ENCODE data around the gene S100P.
"Not testable (repeated sequence)": the region's sequence is repeated elsewhere in the genome, so short reads cannot be mapped to it uniquely, and the experiment has no call there.

Gene S100P

GRCh38 chr4:6693231-6694176 lies at the start of gene S100P:
Gene S100P (plus strand): TSS chr4:6693878. CDS start chr4:6693933, 55 bp downstream.
- no peak for DNase-seq

DNA sequence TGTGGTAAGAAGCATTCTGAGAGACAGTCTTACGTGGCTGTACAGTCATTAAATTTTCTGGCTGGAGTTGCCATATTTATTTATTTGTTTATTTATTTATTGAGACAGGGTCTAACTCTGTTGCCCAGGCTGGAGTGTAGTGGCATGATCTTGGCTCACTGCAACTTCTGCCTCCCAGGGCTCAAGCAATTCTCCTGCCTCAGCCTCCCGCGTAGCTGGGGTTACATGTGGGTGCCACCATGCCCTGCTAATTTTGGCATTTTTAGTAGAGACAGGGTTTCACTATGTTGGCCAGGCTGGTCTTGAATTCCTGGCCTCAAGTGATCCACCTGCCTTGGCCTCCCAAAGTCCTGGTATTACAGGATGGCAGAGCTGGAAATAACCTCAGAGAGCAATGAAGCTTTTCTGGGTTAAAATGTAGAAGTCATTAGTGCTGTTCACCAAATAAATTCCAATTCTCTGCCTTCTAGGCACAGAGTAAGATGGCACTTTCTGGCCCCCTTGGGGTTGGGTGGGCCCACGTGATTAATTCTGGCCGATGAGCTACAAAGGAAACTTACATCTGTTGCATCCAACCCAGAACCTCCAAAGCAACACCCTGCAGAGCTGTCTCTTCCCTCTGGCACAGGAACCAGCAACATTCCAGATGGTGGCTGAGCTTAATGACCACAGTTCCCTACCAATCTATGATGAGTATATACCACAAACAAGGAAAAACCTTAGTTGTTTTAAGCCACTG lies 48.7 kb upstream of the S100P start:
- no peak for DNase-seq

GRCh38 chr4:6647169-6647568 lies 46.5 kb upstream of the S100P start:
- DNase-seq = no peak

DNA sequence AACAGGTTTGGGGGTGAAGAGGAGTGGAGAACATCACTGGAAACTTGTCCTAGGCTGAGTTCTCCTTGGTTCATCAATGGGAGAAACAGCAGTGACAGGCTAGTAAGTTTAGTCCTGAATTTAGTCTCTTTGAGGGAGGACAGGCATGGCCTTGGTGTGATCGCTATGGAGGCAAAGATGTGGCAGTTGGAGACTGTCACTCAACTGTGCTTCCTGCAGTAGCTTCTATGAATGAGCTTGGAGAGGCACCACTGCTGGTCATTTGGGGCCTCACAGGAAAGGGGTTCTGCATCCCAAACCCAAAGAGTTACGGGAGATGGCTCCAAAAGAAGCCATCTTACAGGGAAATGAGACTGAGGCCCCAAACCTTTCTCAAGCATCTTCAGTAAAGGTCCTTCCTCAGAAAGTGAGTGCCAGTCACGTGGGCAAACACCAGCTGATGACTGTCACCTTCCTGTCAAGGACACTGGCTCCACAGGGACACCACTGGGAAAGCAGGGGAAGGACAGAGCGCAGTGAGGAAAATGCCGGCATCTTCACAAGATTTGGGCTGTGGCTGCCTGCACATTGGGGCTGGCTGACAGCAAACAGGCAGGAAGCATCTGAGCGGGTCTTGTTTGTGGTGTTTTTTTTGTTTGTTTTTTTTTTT lies 46.0 kb upstream of the S100P start:
- no peak for DNase-seq

DNA sequence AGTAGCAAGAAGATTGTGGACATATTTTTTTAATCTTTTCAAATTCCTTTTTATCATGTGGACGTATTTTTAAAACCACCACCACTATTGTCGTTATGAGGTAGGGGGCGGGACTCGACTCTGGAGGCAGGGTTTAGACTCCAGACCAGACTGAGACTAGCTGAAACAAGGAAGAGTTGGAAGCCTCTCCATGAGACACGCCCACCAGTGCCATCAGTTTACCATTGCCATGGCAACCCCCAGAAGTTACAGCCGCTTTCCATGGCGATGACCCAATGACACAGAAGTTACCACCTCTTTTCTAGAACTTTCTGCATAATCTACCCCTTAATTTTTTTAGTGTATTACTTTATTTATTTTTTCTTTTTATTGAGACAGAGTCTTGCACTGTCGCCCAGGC lies 44.5 kb upstream of the S100P start:
- no peak for DNase-seq

DNA sequence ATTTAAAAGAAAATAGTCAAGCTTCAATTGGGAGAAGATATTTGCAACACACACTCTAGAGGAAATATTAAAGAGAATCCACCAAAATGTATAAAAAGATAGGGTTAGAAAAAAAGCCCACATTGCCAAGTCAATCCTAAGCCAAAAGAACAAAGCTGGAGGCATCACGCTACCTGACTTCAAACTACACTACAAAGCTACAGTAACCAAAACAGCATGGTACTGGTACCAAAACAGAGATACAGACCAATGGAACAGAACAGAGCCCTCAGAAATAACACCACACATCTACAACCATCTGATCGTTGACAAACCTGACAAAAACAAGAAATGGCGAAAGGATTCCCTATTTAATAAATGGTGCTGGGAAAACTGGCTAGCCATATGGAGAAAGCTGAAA lies 39.5 kb upstream of the S100P start:
- not testable (repeated sequence) for DNase-seq

DNA sequence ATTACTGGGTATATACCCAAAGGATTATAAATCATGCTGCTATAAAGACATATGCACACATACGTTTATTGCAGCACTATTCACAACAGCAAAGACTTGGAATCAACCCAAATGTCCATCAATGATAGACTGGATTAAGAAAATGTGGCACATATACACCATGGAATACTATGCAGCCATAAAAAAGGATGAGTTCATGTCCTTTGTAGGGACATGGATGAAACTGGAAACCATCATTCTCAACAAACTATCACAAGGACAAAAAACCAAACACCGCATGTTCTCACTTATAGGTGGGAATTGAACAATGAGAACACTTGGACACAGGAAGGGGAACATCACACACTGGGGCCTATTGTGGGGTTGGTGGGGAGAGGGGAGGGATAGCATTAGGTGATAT lies 38.4 kb upstream of the S100P start:
- DNase-seq = not testable (repeated sequence)

DNA sequence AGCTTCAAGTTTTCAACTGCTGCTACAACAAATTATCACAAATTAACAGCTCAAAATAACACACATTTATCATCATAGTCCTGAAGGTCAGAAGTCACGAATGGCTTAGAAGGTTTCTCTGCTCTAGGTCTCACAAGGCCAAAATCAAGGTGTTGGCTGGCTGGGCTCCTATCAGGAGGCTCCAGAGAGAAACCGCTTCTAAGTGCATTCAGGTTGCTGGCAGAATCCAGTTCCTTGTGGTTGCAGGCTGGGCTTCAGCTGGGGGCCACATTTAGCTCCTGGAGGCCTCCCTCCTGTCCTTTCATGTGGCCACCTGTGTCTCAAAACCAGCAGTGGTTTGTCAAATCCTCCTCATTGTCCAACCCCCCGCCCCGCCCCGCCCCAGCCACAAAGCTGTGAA lies 37.8 kb upstream of the S100P start:
- no peak for DNase-seq

DNA sequence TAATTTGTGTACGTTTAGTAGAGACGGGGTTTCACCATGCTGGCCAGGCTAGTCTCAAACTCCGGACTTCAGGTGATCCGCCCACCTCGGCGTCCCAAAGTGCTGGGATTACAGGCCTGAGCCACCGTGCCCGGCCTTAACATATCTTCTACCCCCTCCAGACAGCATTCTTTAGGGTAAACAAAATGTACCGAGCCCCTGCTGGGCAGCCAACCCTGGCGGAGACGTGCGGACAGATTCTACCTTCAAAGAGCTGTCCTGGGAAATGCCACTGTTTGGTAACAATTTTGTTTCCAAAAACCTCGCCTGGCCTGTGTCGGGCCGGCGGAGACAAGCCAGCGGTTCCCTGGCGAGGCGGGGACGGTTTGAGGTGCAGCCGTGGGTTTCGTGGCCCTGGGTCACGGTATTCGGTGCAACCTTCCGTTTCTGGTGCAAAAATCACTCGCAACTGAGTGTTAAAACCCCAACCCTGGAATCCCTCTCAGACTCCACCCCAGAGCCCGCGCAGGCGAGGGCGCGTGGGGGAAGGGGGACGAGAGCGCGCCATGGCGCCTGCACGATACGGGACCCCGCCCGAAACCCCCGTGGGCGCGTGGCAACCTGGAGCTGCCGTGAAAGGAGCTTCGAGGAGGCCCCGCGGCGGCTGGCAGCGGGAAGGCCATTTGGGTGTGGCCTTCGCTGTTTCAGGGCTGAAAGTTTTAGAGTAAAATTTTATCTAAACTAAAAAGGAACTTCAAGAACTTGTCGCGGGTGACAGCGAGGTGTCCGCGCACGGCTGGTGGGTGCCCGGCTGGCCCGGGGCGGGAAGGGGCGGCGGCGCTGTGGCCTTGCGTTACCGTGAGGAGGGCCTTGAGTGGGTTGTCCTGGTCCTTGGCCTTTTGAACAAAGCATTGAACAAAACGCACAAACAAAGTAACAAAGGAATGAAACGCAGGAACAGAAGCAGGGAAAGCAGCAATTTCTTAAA lies 36.2 kb upstream of the S100P start:
- no peak for DNase-seq

DNA sequence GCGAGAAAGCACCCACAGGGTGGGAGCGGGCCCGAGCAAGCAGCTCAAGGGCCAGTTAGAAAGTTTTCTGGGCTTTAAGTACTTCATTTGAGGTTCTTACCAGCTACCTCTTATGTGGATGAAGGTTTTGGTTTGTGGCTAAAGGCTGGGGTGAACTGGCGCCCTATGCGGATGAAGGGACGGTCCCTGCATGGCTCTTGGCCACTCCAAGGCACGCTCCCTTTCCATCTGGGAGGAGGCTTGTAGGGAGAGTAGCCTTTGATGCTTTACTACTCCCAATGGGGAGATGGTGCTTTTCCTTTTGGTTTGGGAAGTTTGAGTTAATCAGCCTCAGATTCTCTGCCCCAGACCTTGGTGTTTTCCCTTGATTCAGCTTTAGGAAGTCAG lies 35.5 kb upstream of the S100P start:
- DNase-seq = no peak

- no peak for DNase-seq
Observed at GRCh38 chr4:6658597-6659075, 35.0 kb upstream of the S100P start.

DNA sequence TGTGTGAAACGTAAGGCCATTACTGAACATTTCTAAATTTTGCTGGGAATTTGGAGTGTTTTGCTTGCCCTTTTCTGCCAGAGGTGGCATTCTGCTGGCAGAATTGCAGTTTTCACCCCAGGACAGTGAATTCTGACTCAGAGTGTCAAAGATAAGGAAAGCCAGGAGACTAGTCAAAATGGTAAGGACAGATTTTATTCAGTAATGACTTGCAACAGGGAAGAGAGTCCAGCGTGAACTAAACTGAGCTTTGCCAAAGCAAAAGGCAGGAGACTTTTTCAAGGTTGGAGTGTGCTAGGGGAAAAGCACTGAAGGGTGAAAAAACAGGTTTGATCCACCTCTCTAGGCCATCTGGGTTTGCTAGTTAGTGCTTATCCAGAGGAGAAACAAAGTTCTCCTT lies 33.8 kb upstream of the S100P start:
- no peak for DNase-seq

DNA sequence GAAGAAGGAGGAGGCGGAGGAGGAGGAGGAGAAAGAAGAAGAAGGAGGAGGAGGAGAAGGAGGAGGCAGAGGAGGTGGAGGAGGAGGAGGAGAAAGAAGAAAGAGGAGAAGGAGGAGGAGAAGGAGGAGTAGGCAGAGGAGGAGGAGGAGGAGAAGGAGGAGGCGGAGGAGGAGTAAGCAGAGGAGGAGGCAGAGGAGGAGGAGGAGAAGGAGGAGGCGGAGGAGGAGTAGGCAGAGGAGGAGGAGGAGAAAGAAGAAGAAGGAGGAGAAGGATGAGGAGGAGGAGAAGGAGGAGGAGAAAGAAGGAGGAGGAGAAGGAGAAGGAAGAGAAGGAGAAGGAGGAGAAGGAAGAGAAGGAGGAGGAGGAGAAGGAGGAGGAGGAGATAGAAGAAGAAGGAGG lies 33.2 kb upstream of the S100P start:
- no peak for DNase-seq

DNA sequence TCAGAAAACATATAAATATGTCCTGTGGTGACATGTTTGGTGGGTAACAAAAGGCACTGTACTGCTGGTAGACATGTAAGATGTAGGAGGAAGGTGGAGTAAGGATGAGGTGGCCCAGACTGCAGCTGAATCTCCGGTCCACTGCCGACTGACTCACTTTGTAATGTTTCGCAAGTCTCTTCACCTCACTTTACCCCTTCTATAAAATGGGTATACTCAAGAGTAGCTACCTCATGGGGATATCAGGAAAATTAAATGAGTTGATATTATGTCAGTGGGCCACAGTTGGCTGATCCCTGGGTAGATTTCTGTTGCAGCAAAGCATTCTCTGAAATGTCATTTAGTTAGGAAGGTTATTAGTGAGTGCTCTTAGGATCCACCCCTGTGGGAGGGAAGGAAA lies 31.1 kb upstream of the S100P start:
- no peak for DNase-seq

- DNase-seq = no peak
Observed at GRCh38 chr4:6663596-6664393, 29.9 kb upstream of the S100P start.

- no peak for DNase-seq
Observed at GRCh38 chr4:6665320-6665654, 28.4 kb upstream of the S100P start.

- no peak for DNase-seq
Observed at GRCh38 chr4:6668391-6668790, 25.3 kb upstream of the S100P start.

DNA sequence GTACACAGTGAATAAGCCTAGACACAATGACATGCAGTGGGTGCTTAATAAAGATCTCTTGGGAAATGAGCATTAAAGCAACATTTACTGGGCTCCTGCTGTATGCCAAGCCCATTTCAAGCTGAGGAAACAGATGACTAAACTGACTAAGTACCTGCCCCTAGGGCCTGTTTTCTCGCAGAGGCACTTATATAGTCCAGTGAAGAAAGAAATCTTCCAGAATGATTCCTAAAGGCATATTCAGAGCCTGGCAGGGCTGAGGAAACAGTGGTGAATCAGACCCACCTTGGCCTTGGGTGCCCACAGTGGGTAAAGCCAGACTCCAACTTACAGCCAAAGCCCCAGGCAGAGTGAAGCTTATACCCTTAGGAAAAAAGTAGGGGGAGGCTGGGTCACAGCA lies 22.0 kb upstream of the S100P start:
- no peak for DNase-seq

- no peak for DNase-seq
Observed at GRCh38 chr4:6672131-6672530, 21.5 kb upstream of the S100P start.

DNA sequence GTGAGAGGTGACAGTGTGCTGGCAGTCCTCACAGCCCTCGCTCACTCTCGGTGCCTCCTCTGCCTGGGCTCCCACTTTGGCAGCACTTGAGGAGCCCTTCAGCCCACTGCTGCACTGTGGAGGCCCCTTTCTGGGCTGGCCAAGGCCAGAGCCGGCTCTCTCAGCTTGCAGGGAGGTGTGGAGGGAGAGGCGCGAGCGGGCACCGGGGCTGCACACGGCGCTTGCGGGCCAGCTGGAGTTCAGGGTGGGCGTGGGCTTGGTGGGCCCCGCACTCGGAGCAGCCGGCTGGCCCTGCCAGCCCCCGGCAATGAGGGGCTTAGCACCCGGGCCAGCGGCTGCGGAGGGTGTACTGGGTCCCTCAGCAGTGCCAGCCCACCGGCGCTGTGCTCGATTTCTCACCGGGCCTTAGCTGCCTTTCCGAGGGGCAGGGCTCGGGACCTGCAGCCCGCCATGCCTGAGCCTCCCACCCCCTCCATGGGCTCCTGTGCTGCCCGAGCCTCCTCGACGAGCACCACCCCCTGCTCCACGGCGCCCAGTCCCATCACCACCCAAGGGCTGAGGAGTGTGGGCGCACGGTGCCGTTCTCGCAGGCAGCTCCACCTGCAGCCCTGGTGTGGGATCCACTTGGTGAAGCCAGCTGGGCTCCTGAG lies 21.0 kb upstream of the S100P start:
- not testable (repeated sequence) for DNase-seq

GRCh38 chr4:6673191-6673659 lies 20.5 kb upstream of the S100P start:
- not testable (repeated sequence) for DNase-seq
